GM19043 (cell line): ENCODE measurements around the gene FGD2.

Experiments
- ATAC-seq: cut with Tn5 transposase; IDR thresholded peaks from one replicate; pipeline ENCODE4 v1.9.1; 2021; ENCODE audit warnings: low read depth; ENCODE audit not compliant: unreplicated experiment

Gene FGD2

DNA sequence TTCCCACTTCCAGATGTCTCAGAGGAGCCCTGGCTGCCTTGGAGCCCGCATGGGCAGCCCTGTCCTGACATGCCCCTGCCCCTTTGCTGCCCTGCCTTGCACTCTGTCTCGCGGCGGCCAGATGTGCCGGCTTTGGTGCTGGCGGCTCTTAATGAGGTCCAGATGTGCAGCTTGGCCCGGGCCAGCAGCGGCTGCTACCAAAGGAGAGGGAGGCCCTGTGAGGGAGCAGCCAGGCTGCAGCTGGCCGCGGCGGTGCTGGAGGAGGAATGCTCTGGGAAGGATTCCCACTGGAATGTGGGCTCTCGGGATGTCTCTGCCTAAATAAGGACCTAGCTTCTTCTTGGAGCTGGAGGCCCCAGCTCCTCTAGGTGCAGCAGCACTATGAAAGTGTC is 72.4 kb downstream of the FGD2 start:
- no peak for ATAC-seq
